Esophagus muscularis mucosa (tissue), 4 donors: ENCODE measurements around the gene PSMD11.

Experiments
- CTCF ChIP-seq, 3 experiments: fragments of 200-600 bp in 2 of 3; fragments of 450-650 bp in 1 of 3; sonication (generic) in 2 of 3; IDR thresholded peaks; one replicate each; pipeline ENCODE4 v1.5.1; 2017 to 2019; ENCODE audit warnings: antibody characterized with exemption in 3 of 3, mild to moderate bottlenecking in 2 of 3, moderate library complexity in 1 of 3
- EP300 ChIP-seq: sonication (generic); formaldehyde crosslinking; IDR thresholded peaks from one replicate; pipeline ENCODE4 v1.6.1; 2017; ENCODE audit warnings: antibody characterized with exemption
- POLR2A ChIP-seq: fragments of 450-650 bp; IDR thresholded peaks from one replicate; pipeline ENCODE4 v1.6.1; 2017; ENCODE audit warnings: antibody characterized with exemption, moderate library complexity, mild to moderate bottlenecking, low read depth
- POLR2AphosphoS5 ChIP-seq, 2 donors: sonication (generic); formaldehyde crosslinking; IDR thresholded peaks; one replicate each; pipeline ENCODE4 v1.6.1; 2017; ENCODE audit warnings: antibody characterized with exemption in 2 of 2

- TF ChIP-seq EP300, result no peak
- no peak for TF ChIP-seq CTCF (IDR thresholded peaks at IDR 0.05)
- no peak for TF ChIP-seq POLR2A
- no peak for TF ChIP-seq POLR2AphosphoS5 (IDR thresholded peaks at IDR 0.05)
These were observed 75.2 kb downstream of the PSMD11 start for GRCh38 chr17:32519228-32520103.
